CD4-positive, alpha-beta memory T cell (primary cell): Measurements from ENCODE around the gene EID1. TPM values are rescaled to one million over a fixed set of nuclear protein-coding genes. Genes with fewer than 3 reads are reported as not detected.
A peak's percentile ranks its signal among the peaks of the same experiment; 100 is the strongest.

ENCODE experiments used
- CTCF ChIA-PET: fragments of 350-600 bp; sonication (Branson Sonifier 250); formaldehyde crosslinking; loops from one replicate; lab custom pipeline; 2021; ENCODE audit warnings: inconsistent platforms; ENCODE audit not compliant: partially characterized antibody; lab: Charles Lee
- POLR2A ChIA-PET: fragments of 350-600 bp; sonication (Branson Sonifier 250); formaldehyde crosslinking; loops from one replicate; lab custom pipeline; 2021; ENCODE audit not compliant: partially characterized antibody; lab: Charles Lee
- DNase-seq, 5 donors: peaks; one replicate each; pipeline versions ENCODE4 v3.0.0 to v3.0.0-alpha.2; 2020 to 2022; ENCODE audit warnings: mixed read lengths in 1 of 5
- H3K27ac ChIP-seq: one replicate; pipeline ENCODE4 v1.7.0; 2013; ENCODE audit warnings: low read depth, low read length
- H3K27me3 ChIP-seq: 2 replicates; pipeline ENCODE4 v1.7.0; 2013; ENCODE audit warnings: mild to moderate bottlenecking, low read length, moderate library complexity; ENCODE audit not compliant: insufficient read depth
- H3K36me3 ChIP-seq: 2 replicates; pipeline ENCODE4 v1.7.0; 2013; ENCODE audit warnings: mild to moderate bottlenecking, low read length, moderate library complexity; ENCODE audit not compliant: insufficient read depth
- H3K4me1 ChIP-seq: 2 replicates; pipeline ENCODE4 v1.7.0; 2013; ENCODE audit warnings: mild to moderate bottlenecking, low read length, moderate library complexity; ENCODE audit not compliant: insufficient read depth
- H3K4me3 ChIP-seq, 2 donors: one replicate each; pipeline ENCODE4 v1.7.0; 2013; ENCODE audit warnings: low read length in 2 of 2, mild to moderate bottlenecking in 1 of 2
- H3K9me3 ChIP-seq, 2 donors: one replicate each; pipeline ENCODE4 v1.7.0; 2013; ENCODE audit warnings: low read length in 2 of 2, control low read depth in 1 of 2; ENCODE audit not compliant: control insufficient read depth in 1 of 2
- H3K27ac Mint-ChIP-seq, 7 donors: one replicate each; pipeline ENCODE4 v1.8.0; 2020 to 2021; ENCODE audit warnings: mixed read lengths in 7 of 7, mild to moderate bottlenecking in 6 of 7, inconsistent platforms in 3 of 7, moderate library complexity in 3 of 7
- H3K27me3 Mint-ChIP-seq, 2 donors: one replicate each; pipeline ENCODE4 v1.8.0; 2020 to 2021; ENCODE audit warnings: mixed read lengths in 2 of 2
- H3K36me3 Mint-ChIP-seq, 2 donors: one replicate each; pipeline ENCODE4 v1.8.0; 2020 to 2021; ENCODE audit warnings: mixed read lengths in 2 of 2, inconsistent platforms in 1 of 2, mild to moderate bottlenecking in 1 of 2
- H3K4me1 Mint-ChIP-seq, 4 donors: one replicate each; pipeline ENCODE4 v1.8.0; 2020 to 2021; ENCODE audit warnings: mixed read lengths in 4 of 4, mild to moderate bottlenecking in 1 of 4
- H3K4me3 Mint-ChIP-seq, 8 donors: one replicate each; pipeline ENCODE4 v1.8.0; 2020 to 2021; ENCODE audit warnings: mixed read lengths in 8 of 8, mild to moderate bottlenecking in 7 of 8, moderate library complexity in 6 of 8, inconsistent platforms in 3 of 8
- H3K9me3 Mint-ChIP-seq, 8 donors: one replicate each; pipeline ENCODE4 v1.8.0; 2020 to 2021; ENCODE audit warnings: mixed read lengths in 8 of 8, mild to moderate bottlenecking in 5 of 8, inconsistent platforms in 3 of 8, moderate library complexity in 1 of 8
- intact Hi-C: fragments of 100-400 bp; cut with micrococcal nuclease; formaldehyde crosslinking; loops from one replicate; pipeline ENCODE4 v1.15.1; 2023
- polyA plus RNA-seq, 2 donors: library from polyadenylated mRNA; unstranded; fragments of 300-500 nt; fragmentation: Illumina TruSeq; gene quantifications; one replicate each; pipeline ENCODE4 v1.2.3, GENCODE V29; 2021
- total RNA-seq, 2 experiments: library from RNA; stranded (reverse); gene quantifications; one replicate each; pipeline ENCODE4 v1.2.3, GENCODE V29; 2021

The EID1 gene
- total and polyA plus RNA-seq, 4 experiments from 2014 or later = 76.0 to 245 (median 141) TPM

- H3K27me3 Mint-ChIP-seq = no peaks in the 10 kb centered on the region
- H3K4me3 Mint-ChIP-seq = peak overlapping the region in 1 of 8 donors; percentile 2
- Histone ChIP-seq H3K36me3 (no peaks in the 10 kb centered on the region), H3K27ac (no peak overlapping the region), H3K4me1 (peaks cover 26% of the 10 kb centered on the region), H3K9me3 (no peaks in the 10 kb centered on the region), H3K27me3 (no peaks in the 10 kb centered on the region), H3K4me3 (no peak overlapping the region)
- H3K27ac Mint-ChIP-seq = no peak overlapping the region
- ChIA-PET POLR2A (interaction anchor here (0.9 kb wide), 1 partner anchor 87 kb away, joined by 3 read pairs; no protein-coding TSS in a partner anchor), CTCF (interaction anchor here (1.2 kb wide), 1 partner anchor 18 kb away, joined by 4 read pairs; no protein-coding TSS in a partner anchor)
- H3K36me3 Mint-ChIP-seq = peaks cover 11 to 21% of the 10 kb centered on the region in 2 donors
- intact Hi-C loops = no loop called here
- no peak for DNase-seq
- peaks cover 0 to 10% (median under 1%) of the 10 kb centered on the region in 8 donors for H3K9me3 Mint-ChIP-seq
- H3K4me1 Mint-ChIP-seq = peaks cover 18 to 31% (median 24%) of the 10 kb centered on the region in 4 donors
These were observed 2.2 kb downstream of the EID1 start for GRCh38 chr15:48880070-48880634.

- Histone ChIP-seq H3K27ac (no peak overlapping the region), H3K9me3 (no peaks in the 10 kb centered on the region), H3K4me1 (peaks cover 18% of the 10 kb centered on the region), H3K4me3 (no peak overlapping the region), H3K27me3 (no peaks in the 10 kb centered on the region), H3K36me3 (no peaks in the 10 kb centered on the region)
- Mint-ChIP-seq H3K4me1 (peaks cover 6 to 17% (median 10%) of the 10 kb centered on the region in 4 donors), H3K9me3 (peaks cover 0 to 1% (median 0%) of the 10 kb centered on the region in 8 donors), H3K36me3 (peaks cover under 1 to 14% of the 10 kb centered on the region in 2 donors), H3K27me3 (peaks cover 0 to 10% of the 10 kb centered on the region in 2 donors), H3K4me3 (no peak overlapping the region), H3K27ac (no peak overlapping the region)
- DNase-seq = no peak
- ChIA-PET POLR2A (no interaction called here), CTCF (no interaction called here)
- intact Hi-C loops = no loop called here
These were observed 5.8 kb downstream of the EID1 start for GRCh38 chr15:48883699-48884098.

- Mint-ChIP-seq H3K4me1 (peaks cover 0 to 1% (median 0%) of the 10 kb centered on the region in 4 donors), H3K4me3 (no peak overlapping the region), H3K36me3 (no peaks in the 10 kb centered on the region), H3K27me3 (peaks cover 0 to 15% of the 10 kb centered on the region in 2 donors), H3K27ac (no peak overlapping the region), H3K9me3 (peaks cover 0 to 2% (median 0%) of the 10 kb centered on the region in 8 donors)
- CTCF ChIA-PET = no interaction called here
- DNase-seq = no peak
- H3K36me3 ChIP-seq = no peaks in the 10 kb centered on the region
- no peaks in the 10 kb centered on the region for H3K9me3 ChIP-seq
- POLR2A ChIA-PET = interaction anchor here (1.1 kb wide), 1 partner anchor 9 kb away, joined by 3 read pairs; the partner anchor contains the start of gene EID1
- no peaks in the 10 kb centered on the region for H3K4me1 ChIP-seq
- H3K4me3 ChIP-seq = no peak overlapping the region
- no peak overlapping the region for H3K27ac ChIP-seq
- no peaks in the 10 kb centered on the region for H3K27me3 ChIP-seq
- intact Hi-C loops = no loop called here
These were observed 9.2 kb downstream of the EID1 start for GRCh38 chr15:48887144-48887543.

- Mint-ChIP-seq H3K27ac (no peak overlapping the region), H3K36me3 (no peaks in the 10 kb centered on the region), H3K9me3 (peaks cover 0 to 2% (median 0%) of the 10 kb centered on the region in 8 donors), H3K4me3 (no peak overlapping the region), H3K27me3 (peaks cover 0 to 21% of the 10 kb centered on the region in 2 donors), H3K4me1 (peaks cover 0 to 1% (median 0%) of the 10 kb centered on the region in 4 donors)
- Histone ChIP-seq H3K9me3 (no peaks in the 10 kb centered on the region), H3K36me3 (no peaks in the 10 kb centered on the region), H3K27me3 (no peaks in the 10 kb centered on the region), H3K4me1 (no peaks in the 10 kb centered on the region), H3K27ac (no peak overlapping the region), H3K4me3 (no peak overlapping the region)
- DNase-seq = no peak
- intact Hi-C loops = no loop called here
- ChIA-PET CTCF (no interaction called here), POLR2A (interaction anchor here (1.1 to 1.9 kb wide), 2 partner anchors 10 kb away, joined by 3 to 7 read pairs; partner anchors contain the start of gene EID1)
These were observed 10.3 kb downstream of the EID1 start for GRCh38 chr15:48888191-48888590.

GRCh38 chr15:48888836-48889235 lies 10.9 kb downstream of the EID1 start:
- Histone ChIP-seq H3K4me3 (no peak overlapping the region), H3K36me3 (no peaks in the 10 kb centered on the region), H3K9me3 (no peaks in the 10 kb centered on the region), H3K4me1 (no peaks in the 10 kb centered on the region), H3K27me3 (no peaks in the 10 kb centered on the region), H3K27ac (no peak overlapping the region)
- H3K27me3 Mint-ChIP-seq = peaks cover 0 to 21% of the 10 kb centered on the region in 2 donors
- ChIA-PET POLR2A (interaction anchor here (1.9 kb wide), 1 partner anchor 11 kb away, joined by 7 read pairs; the partner anchor contains the start of gene EID1), CTCF (interaction anchor here (0.7 kb wide), 1 partner anchor 17 kb away, joined by 3 read pairs; no protein-coding TSS in a partner anchor)
- H3K36me3 Mint-ChIP-seq = no peaks in the 10 kb centered on the region
- intact Hi-C loops = no loop called here
- no peak overlapping the region for H3K27ac Mint-ChIP-seq
- no peak overlapping the region for H3K4me3 Mint-ChIP-seq
- peaks cover 0 to 1% (median 0%) of the 10 kb centered on the region in 4 donors for H3K4me1 Mint-ChIP-seq
- H3K9me3 Mint-ChIP-seq = peaks cover 0 to 2% (median 0%) of the 10 kb centered on the region in 8 donors
- no peak for DNase-seq

GRCh38 chr15:48889925-48890324 lies 12.0 kb downstream of the EID1 start:
- Mint-ChIP-seq H3K36me3 (no peaks in the 10 kb centered on the region), H3K4me3 (no peak overlapping the region), H3K9me3 (peaks cover 0 to 2% (median 0%) of the 10 kb centered on the region in 8 donors), H3K27me3 (peaks cover 3 to 26% of the 10 kb centered on the region in 2 donors), H3K4me1 (peaks cover 0 to 1% (median 0%) of the 10 kb centered on the region in 4 donors), H3K27ac (no peak overlapping the region)
- no peak for DNase-seq
- intact Hi-C loops = no loop called here
- POLR2A ChIA-PET = interaction anchor here (1.9 kb wide), 1 partner anchor 12 kb away, joined by 7 read pairs; the partner anchor contains the start of gene EID1
- CTCF ChIA-PET = no interaction called here
- Histone ChIP-seq H3K4me3 (no peak overlapping the region), H3K36me3 (no peaks in the 10 kb centered on the region), H3K4me1 (no peaks in the 10 kb centered on the region), H3K27me3 (no peaks in the 10 kb centered on the region), H3K9me3 (no peaks in the 10 kb centered on the region), H3K27ac (no peak overlapping the region)

- no peak for DNase-seq
- CTCF ChIA-PET = no interaction called here
- Mint-ChIP-seq H3K4me3 (no peak overlapping the region), H3K36me3 (no peaks in the 10 kb centered on the region), H3K27ac (no peak overlapping the region), H3K27me3 (peaks cover 3 to 29% of the 10 kb centered on the region in 2 donors), H3K9me3 (peaks cover 0 to 2% (median 0%) of the 10 kb centered on the region in 8 donors), H3K4me1 (peaks cover 0 to 1% (median 0%) of the 10 kb centered on the region in 4 donors)
- POLR2A ChIA-PET = interaction anchor here (1.9 kb wide), 1 partner anchor 12 kb away, joined by 7 read pairs; the partner anchor contains the start of gene EID1
- no peaks in the 10 kb centered on the region for H3K27me3 ChIP-seq
- no peaks in the 10 kb centered on the region for H3K4me1 ChIP-seq
- H3K9me3 ChIP-seq = no peaks in the 10 kb centered on the region
- H3K36me3 ChIP-seq = no peaks in the 10 kb centered on the region
- H3K4me3 ChIP-seq = no peak overlapping the region
- intact Hi-C loops = no loop called here
- H3K27ac ChIP-seq = no peak overlapping the region
These were observed 12.5 kb downstream of the EID1 start for GRCh38 chr15:48890375-48890972.
